Measurements from ENCODE around the gene PPP1R12A. TPM values are rescaled to one million over a fixed set of nuclear protein-coding genes. Genes with fewer than 3 reads are reported as not detected.

Gene PPP1R12A
- total RNA-seq, 1 donor from 2014 or later = 86.7 TPM

DNA sequence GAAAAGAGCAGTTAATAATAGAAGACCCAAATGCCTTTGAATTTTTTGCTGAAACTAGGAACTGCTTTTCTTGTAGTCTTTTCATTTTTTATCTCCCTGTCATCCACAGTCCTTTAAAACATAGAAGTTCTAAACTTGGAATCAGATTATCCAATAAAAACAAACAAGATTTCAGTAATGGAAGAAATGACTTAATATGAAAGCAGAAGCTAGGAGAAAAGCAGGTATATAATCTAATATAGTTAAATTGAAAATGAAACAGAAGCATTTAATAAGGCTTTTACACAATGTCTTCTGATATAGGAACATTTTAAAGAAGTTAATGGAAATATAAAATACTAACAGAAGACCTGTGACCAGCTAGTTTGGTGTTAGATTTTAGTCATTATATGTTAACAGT lies 26.5 kb downstream of the PPP1R12A start:
- H3K27me3 Mint-ChIP-seq (ENCODE audit: insufficient read depth, low read depth) = no peaks in the 10 kb centered on the region
- H3K27ac ChIP-seq = no peak overlapping the region
- peaks cover 6% of the 10 kb centered on the region for H3K4me1 Mint-ChIP-seq
- H3K4me1 ChIP-seq = peaks cover 8% of the 10 kb centered on the region
- no peaks in the 10 kb centered on the region for H3K9me3 ChIP-seq (ENCODE audit: low read depth)
- H2AFZ ChIP-seq (replicated peaks) = no peak overlapping the region
- H3K9me3 Mint-ChIP-seq = peaks cover 3% of the 10 kb centered on the region
- H3K79me2 ChIP-seq (ENCODE audit: low read depth) = peaks cover 97% of the 10 kb centered on the region
- no peaks in the 10 kb centered on the region for H3K27me3 ChIP-seq
- no peak overlapping the region for H3K9ac ChIP-seq
- no peak for DNase-seq (ENCODE audit: low spot score)
- H3K4me3 ChIP-seq = no peak overlapping the region
- peaks cover 31% of the 10 kb centered on the region for H4K20me1 ChIP-seq (ENCODE audit: low read depth)
- TF ChIP-seq, protein P1, sequence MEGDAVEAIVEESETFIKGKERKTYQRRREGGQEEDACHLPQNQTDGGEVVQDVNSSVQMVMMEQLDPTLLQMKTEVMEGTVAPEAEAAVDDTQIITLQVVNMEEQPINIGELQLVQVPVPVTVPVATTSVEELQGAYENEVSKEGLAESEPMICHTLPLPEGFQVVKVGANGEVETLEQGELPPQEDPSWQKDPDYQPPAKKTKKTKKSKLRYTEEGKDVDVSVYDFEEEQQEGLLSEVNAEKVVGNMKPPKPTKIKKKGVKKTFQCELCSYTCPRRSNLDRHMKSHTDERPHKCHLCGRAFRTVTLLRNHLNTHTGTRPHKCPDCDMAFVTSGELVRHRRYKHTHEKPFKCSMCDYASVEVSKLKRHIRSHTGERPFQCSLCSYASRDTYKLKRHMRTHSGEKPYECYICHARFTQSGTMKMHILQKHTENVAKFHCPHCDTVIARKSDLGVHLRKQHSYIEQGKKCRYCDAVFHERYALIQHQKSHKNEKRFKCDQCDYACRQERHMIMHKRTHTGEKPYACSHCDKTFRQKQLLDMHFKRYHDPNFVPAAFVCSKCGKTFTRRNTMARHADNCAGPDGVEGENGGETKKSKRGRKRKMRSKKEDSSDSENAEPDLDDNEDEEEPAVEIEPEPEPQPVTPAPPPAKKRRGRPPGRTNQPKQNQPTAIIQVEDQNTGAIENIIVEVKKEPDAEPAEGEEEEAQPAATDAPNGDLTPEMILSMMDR (IDR thresholded peaks at IDR 0.05) = no peak
- no peak for TF ChIP-seq EZH2 (IDR thresholded peaks at IDR 0.05)
- TF ChIP-seq EZH2phosphoT487 (IDR thresholded peaks at IDR 0.05) = no peak
- no peak overlapping the region for H3K4me2 ChIP-seq
- no peak overlapping the region for H3K4me3 Mint-ChIP-seq
- H3K36me3 Mint-ChIP-seq = peaks cover 7% of the 10 kb centered on the region
- no peak overlapping the region for H3K27ac Mint-ChIP-seq
- no peaks in the 10 kb centered on the region for H3F3A ChIP-seq (ENCODE audit: low read depth)
- no peaks in the 10 kb centered on the region for H3K36me3 ChIP-seq

DNA sequence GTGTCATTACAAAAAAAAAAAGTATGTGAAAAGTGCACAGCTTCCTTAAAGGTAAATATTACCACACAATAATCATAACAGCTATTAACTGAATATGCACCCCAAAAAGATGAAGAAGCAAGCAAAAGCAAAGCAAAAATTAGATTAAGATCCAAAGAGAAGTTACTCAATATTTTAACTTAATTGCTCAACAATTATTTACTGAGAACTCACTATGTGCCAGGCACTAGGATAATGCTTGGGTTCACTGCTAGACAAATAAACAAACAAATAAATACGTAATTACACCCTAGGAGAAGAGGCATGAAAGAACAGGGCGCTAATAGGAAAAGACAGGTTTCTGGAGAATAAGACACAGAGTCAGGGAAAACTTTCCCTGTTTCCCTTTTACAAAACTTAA lies 33.4 kb downstream of the PPP1R12A start:
- TF ChIP-seq EZH2phosphoT487 (IDR thresholded peaks at IDR 0.05) (no peak), EZH2 (IDR thresholded peaks at IDR 0.05) (no peak)
- TF ChIP-seq, protein P1 (IDR thresholded peaks at IDR 0.05) = no peak
- H3K4me3 Mint-ChIP-seq = no peak overlapping the region
- H3K36me3 Mint-ChIP-seq = peaks cover 17% of the 10 kb centered on the region
- peaks cover 8% of the 10 kb centered on the region for H3K4me1 ChIP-seq
- H3F3A ChIP-seq (ENCODE audit: low read depth) = no peaks in the 10 kb centered on the region
- no peaks in the 10 kb centered on the region for H3K27me3 Mint-ChIP-seq (ENCODE audit: insufficient read depth, low read depth)
- no peak overlapping the region for H3K9ac ChIP-seq
- no peaks in the 10 kb centered on the region for H3K36me3 ChIP-seq
- H3K27me3 ChIP-seq = no peaks in the 10 kb centered on the region
- no peak for DNase-seq (ENCODE audit: low spot score)
- H3K4me2 ChIP-seq = no peak overlapping the region
- H3K9me3 ChIP-seq (ENCODE audit: low read depth) = no peaks in the 10 kb centered on the region
- peaks cover 44% of the 10 kb centered on the region for H4K20me1 ChIP-seq (ENCODE audit: low read depth)
- H3K4me1 Mint-ChIP-seq = peaks cover 6% of the 10 kb centered on the region
- peaks cover 97% of the 10 kb centered on the region for H3K79me2 ChIP-seq (ENCODE audit: low read depth)
- H3K4me3 ChIP-seq = no peak overlapping the region
- no peak overlapping the region for H2AFZ ChIP-seq (replicated peaks)
- no peak overlapping the region for H3K27ac ChIP-seq
- H3K27ac Mint-ChIP-seq = no peak overlapping the region
- peaks cover 6% of the 10 kb centered on the region for H3K9me3 Mint-ChIP-seq

DNA sequence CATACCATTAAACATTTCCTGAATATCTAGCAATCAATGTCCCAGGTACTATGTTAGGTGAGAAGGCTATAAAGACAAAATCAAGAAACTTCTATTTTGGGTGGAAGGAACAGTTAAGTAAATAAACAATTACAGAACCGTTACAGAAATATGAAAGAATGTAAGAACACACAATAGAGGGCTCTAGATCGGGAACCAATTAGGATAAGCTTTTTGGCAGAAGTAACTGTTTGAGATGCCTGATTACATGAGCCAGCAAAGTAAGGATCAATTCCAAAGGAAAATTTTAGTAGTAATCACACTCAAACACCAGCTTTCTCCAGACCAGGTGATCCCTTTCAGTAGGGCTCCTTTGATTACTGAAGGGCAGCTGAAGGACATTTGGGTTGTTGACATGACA lies 33.9 kb downstream of the PPP1R12A start:
- no peak overlapping the region for H2AFZ ChIP-seq (replicated peaks)
- no peaks in the 10 kb centered on the region for H3K27me3 Mint-ChIP-seq (ENCODE audit: insufficient read depth, low read depth)
- H3K4me1 Mint-ChIP-seq = peaks cover 6% of the 10 kb centered on the region
- H3K4me2 ChIP-seq = no peak overlapping the region
- no peak overlapping the region for H3K9ac ChIP-seq
- no peak overlapping the region for H3K4me3 Mint-ChIP-seq
- no peak overlapping the region for H3K4me3 ChIP-seq
- no peaks in the 10 kb centered on the region for H3F3A ChIP-seq (ENCODE audit: low read depth)
- peaks cover 6% of the 10 kb centered on the region for H3K4me1 ChIP-seq
- peaks cover 6% of the 10 kb centered on the region for H3K9me3 Mint-ChIP-seq
- TF ChIP-seq EZH2 (IDR thresholded peaks at IDR 0.05) = no peak
- TF ChIP-seq, protein P1 (IDR thresholded peaks at IDR 0.05) = no peak
- no peak for TF ChIP-seq EZH2phosphoT487 (IDR thresholded peaks at IDR 0.05)
- DNase-seq (ENCODE audit: low spot score) = no peak
- H3K27me3 ChIP-seq = no peaks in the 10 kb centered on the region
- H3K36me3 ChIP-seq = no peaks in the 10 kb centered on the region
- no peaks in the 10 kb centered on the region for H3K9me3 ChIP-seq (ENCODE audit: low read depth)
- H4K20me1 ChIP-seq (ENCODE audit: low read depth) = peaks cover 48% of the 10 kb centered on the region
- H3K27ac Mint-ChIP-seq = no peak overlapping the region
- no peak overlapping the region for H3K27ac ChIP-seq
- peaks cover 17% of the 10 kb centered on the region for H3K36me3 Mint-ChIP-seq
- peaks cover 97% of the 10 kb centered on the region for H3K79me2 ChIP-seq (ENCODE audit: low read depth)
